Tibial nerve (tissue), 4 donors: ENCODE results near the gene FBXL19. TPM values are rescaled to one million over a fixed set of nuclear protein-coding genes. Genes with fewer than 3 reads are reported as not detected.

Experiments
- DNase-seq, 2 donors: peaks; one replicate each; pipeline ENCODE4 v3.0.0-alpha.2; 2019; ENCODE audit warnings: low spot score in 2 of 2
- H3K27ac ChIP-seq, 4 donors: fragments of 200-600 bp; sonication (generic) in 3 of 4; one replicate each; pipeline ENCODE4 v1.5.1; 2017 to 2019; ENCODE audit warnings: mild to moderate bottlenecking in 1 of 4
- H3K27me3 ChIP-seq, 2 donors: fragments of 200-600 bp; sonication (generic) in 1 of 2; one replicate each; pipeline versions ENCODE4 v1.5.1 to v1.6.0; 2017 to 2019
- H3K36me3 ChIP-seq, 3 donors: fragments of 200-600 bp; sonication (generic); one replicate each; pipeline ENCODE4 v1.5.1; 2018 to 2019
- H3K4me1 ChIP-seq, 4 donors: fragments of 200-600 bp; sonication (generic) in 3 of 4; one replicate each; pipeline ENCODE4 v1.5.1; 2017 to 2019
- H3K4me3 ChIP-seq, 4 donors: fragments of 200-600 bp; sonication (generic) in 3 of 4; one replicate each; pipeline ENCODE4 v1.5.1; 2017 to 2019; ENCODE audit warnings: mild to moderate bottlenecking in 1 of 4, moderate library complexity in 1 of 4
- H3K9me3 ChIP-seq, 4 donors: fragments of 200-600 bp; sonication (generic) in 3 of 4; one replicate each; pipeline ENCODE4 v1.5.1; 2017 to 2019
- CTCF ChIP-seq, 5 experiments: fragments of 200-600 bp in 3 of 5; fragments of 450-650 bp in 2 of 5; sonication (generic) in 3 of 5; IDR thresholded peaks; one replicate each; pipeline ENCODE4 v1.5.1; 2016 to 2019; ENCODE audit warnings: antibody characterized with exemption in 5 of 5, mild to moderate bottlenecking in 3 of 5, moderate library complexity in 2 of 5
- EP300 ChIP-seq, 2 donors: sonication (generic); formaldehyde crosslinking; IDR thresholded peaks; one replicate each; pipeline ENCODE4 v1.6.1; 2017; ENCODE audit warnings: antibody characterized with exemption in 2 of 2, mild to moderate bottlenecking in 1 of 2
- POLR2A ChIP-seq, 2 donors: fragments of 450-650 bp; IDR thresholded peaks; one replicate each; pipeline ENCODE4 v1.6.1; 2017; ENCODE audit warnings: antibody characterized with exemption in 2 of 2, mild to moderate bottlenecking in 2 of 2, moderate library complexity in 2 of 2
- WGBS, 2 donors: methylation state at CpG; one replicate each; pipeline ENCODE4 v1.1.5; 2018; 5-methylcytosine and 5-hydroxymethylcytosine counted together
- total RNA-seq, 4 donors: library from RNA; depleted of rRNA; stranded (reverse); fragments of >200 nt; gene quantifications; one replicate each; pipeline ENCODE4 v1.1.0, GENCODE V29; 2016

The FBXL19 gene
- total RNA-seq, 4 donors from 2014 or later, result 7.4 to 25.8 (median 16.7) TPM

DNA sequence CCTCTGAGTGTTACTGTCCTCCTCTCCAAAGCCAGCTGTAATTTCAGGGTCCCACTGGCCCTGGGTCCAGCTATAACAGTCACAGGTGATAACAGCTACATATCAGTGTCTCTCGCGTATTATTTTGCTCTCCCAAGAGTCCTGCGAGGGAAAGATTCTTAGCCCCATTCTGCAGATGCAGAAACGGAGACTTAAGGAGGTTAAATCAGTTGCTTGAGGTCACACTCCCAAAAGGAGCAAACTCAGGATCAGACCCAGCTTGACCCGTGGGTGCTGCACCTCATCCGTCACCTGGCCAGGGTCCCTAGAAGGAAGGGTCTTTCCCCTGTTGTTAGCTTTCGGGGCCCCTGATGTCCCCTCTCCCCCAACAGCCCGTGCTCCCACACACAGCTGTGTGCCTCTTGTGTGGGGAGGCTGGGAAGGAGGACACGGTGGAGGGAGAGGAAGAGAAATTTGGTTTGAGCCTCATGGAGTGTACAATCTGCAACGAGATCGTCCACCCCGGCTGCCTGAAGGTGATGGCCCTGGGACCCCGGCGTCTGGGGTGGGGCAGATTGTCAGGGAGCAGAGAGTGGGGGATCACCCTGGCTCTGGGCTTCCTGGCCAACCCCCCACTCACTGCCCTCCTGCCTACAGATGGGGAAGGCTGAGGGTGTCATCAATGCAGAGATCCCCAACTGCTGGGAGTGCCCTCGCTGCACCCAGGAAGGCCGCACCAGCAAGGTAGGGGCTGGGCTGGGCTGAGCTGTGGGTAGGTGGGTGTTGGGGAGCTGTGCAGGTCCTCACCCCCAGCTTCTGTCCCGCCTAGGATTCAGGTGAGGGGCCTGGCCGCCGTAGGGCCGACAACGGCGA lies 3.8 kb downstream of the FBXL19 start:
- peak overlapping the region in 1 of 4 donors; percentile 24 for H3K27ac ChIP-seq
- no peak for TF ChIP-seq POLR2A (IDR thresholded peaks at IDR 0.05)
- no peak for TF ChIP-seq EP300 (IDR thresholded peaks at IDR 0.05)
- 83 to 90% methylated on average over 14 to 19 of the region's 22 CpGs for whole genome bisulfite sequencing, 2 donors

DNA sequence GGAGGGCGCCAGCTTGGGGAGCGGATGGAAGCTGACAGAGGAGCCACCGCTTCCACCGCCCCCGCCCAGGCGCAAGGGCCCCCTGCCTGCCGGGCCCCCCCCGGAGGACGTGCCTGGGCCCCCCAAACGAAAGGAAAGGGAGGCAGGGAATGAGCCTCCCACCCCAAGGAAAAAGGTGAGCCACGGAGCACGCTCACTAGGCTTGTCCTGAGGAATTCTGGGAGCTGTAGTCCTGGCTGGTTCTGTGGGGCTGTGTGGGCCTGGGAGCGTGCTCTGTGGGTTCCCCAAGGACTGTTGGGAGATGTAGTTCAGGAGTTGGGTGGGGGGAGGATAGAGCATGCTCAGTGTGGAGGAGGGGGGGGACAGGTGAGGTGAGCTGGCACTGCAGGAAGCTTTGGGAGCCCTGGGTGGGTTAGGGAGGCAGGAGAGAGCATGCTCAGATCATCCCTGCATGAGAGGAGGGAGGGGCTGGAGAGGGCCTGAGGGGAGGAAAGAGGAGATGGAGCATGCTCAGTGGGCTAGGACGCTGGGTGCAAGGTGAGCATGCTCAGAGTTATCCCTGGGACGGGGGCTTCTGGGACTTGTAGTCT lies 4.5 kb downstream of the FBXL19 start:
- no peak for TF ChIP-seq EP300 (IDR thresholded peaks at IDR 0.05)
- TF ChIP-seq POLR2A (IDR thresholded peaks at IDR 0.05), result no peak
- no peak for TF ChIP-seq CTCF (IDR thresholded peaks at IDR 0.05)
- H3K27me3 ChIP-seq, result no peaks in the 10 kb centered on the region
- H3K36me3 ChIP-seq, result peaks cover 0 to 74% (median 0%) of the 10 kb centered on the region in 3 donors
- no peak for DNase-seq
- H3K9me3 ChIP-seq, result no peaks in the 10 kb centered on the region
- peaks cover 0 to 26% (median 4%) of the 10 kb centered on the region in 4 donors for H3K4me1 ChIP-seq
- no peak overlapping the region for H3K4me3 ChIP-seq
- H3K27ac ChIP-seq, result peak overlapping the region in 1 of 4 donors; percentile 24
- 46 to 54% methylated on average over 10 to 11 of the region's 15 CpGs for WGBS, 2 donors

More for the DNA sequence above, 3.8 kb downstream of the FBXL19 start:
- H3K9me3 ChIP-seq, result no peaks in the 10 kb centered on the region
- no peaks in the 10 kb centered on the region for H3K27me3 ChIP-seq
- peaks cover 0 to 69% (median 0%) of the 10 kb centered on the region in 3 donors for H3K36me3 ChIP-seq
- no peak for DNase-seq
- no peak overlapping the region for H3K4me3 ChIP-seq
- H3K4me1 ChIP-seq, result peaks cover 0 to 26% (median 4%) of the 10 kb centered on the region in 4 donors

DNA sequence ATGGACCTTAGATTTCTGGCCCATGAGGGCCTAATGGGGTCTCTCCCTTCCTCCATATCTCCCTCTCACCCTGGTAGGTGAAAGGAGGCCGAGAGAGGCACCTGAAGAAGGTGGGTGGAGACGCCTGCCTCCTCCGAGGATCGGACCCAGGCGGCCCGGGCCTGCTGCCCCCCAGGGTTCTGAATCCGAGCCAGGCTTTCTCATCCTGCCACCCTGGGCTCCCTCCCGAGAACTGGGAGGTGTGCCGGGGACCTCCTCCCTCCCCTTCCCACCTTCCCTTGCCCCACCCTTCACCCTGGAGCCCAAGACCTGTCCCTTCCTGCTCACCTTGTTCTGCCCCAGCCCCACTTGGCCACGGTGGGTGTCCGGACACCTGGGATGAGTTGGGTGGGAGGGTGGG lies 5.0 kb downstream of the FBXL19 start:
- H3K36me3 ChIP-seq, result peaks cover 0 to 79% (median 0%) of the 10 kb centered on the region in 3 donors
- TF ChIP-seq EP300 (IDR thresholded peaks at IDR 0.05), result no peak
- TF ChIP-seq POLR2A (IDR thresholded peaks at IDR 0.05), result no peak
- TF ChIP-seq CTCF (IDR thresholded peaks at IDR 0.05), result no peak

DNA sequence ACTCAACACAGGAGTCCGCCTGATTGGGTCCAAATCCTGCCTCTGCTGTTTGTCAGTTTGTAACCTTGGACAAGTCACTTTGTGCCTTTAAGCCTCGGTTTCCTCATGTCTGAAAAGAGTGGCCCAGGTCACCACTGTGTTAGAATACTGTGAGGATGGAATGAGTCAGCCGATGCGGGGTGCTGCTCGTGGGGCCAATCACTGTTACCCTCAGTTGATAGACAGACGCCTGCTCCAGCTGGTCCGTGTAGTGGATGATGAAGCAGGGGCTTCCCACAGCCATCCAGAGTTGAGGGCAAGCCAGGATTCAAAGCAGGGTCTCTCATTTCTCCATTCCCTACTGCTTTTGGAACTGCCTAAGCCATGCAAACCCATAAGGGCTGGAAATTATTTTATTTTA lies 5.8 kb downstream of the FBXL19 start:
- no peak for TF ChIP-seq CTCF (IDR thresholded peaks at IDR 0.05)
- no peak for TF ChIP-seq POLR2A (IDR thresholded peaks at IDR 0.05)
- no peak for TF ChIP-seq EP300 (IDR thresholded peaks at IDR 0.05)
- H3K27ac ChIP-seq, result no peak overlapping the region
- DNase-seq, result no peak
- H3K36me3 ChIP-seq, result peaks cover 0 to 85% (median 0%) of the 10 kb centered on the region in 3 donors
- peaks cover 0 to 20% (median 4%) of the 10 kb centered on the region in 4 donors for H3K4me1 ChIP-seq
- H3K9me3 ChIP-seq, result no peaks in the 10 kb centered on the region
- H3K27me3 ChIP-seq, result no peaks in the 10 kb centered on the region
- H3K4me3 ChIP-seq, result no peak overlapping the region
- 66 to 86% methylated on average over 7 of the region's 7 CpGs for WGBS, 2 donors

More for the DNA sequence above, 5.0 kb downstream of the FBXL19 start:
- Histone ChIP-seq H3K27me3 (no peaks in the 10 kb centered on the region), H3K27ac (peak overlapping the region in 1 of 4 donors; percentile 24), H3K4me3 (no peak overlapping the region), H3K4me1 (peaks cover 0 to 26% (median 4%) of the 10 kb centered on the region in 4 donors), H3K9me3 (no peaks in the 10 kb centered on the region)
- no peak for DNase-seq
- WGBS, 2 donors, result 73 to 87% methylated on average over 11 of the region's 11 CpGs

DNA sequence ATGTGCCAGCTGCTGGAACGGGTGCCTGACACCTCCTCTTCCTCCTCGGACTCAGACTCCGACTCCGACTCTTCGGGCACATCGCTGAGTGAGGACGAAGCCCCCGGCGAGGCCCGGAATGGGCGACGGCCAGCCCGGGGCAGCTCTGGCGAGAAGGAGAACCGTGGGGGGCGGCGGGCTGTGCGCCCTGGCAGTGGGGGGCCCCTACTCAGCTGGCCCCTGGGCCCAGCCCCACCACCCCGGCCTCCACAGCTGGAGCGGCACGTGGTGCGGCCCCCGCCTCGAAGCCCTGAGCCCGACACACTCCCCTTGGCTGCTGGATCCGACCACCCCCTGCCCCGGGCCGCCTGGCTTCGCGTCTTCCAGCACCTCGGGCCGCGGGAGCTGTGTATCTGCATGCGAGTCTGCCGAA lies 6.8 kb downstream of the FBXL19 start:
- Histone ChIP-seq H3K9me3 (no peaks in the 10 kb centered on the region), H3K27me3 (no peaks in the 10 kb centered on the region), H3K27ac (no peak overlapping the region), H3K36me3 (peaks cover 0 to 92% (median 0%) of the 10 kb centered on the region in 3 donors), H3K4me3 (no peak overlapping the region), H3K4me1 (peaks cover 0 to 10% (median 0%) of the 10 kb centered on the region in 4 donors)
- no peak for TF ChIP-seq POLR2A (IDR thresholded peaks at IDR 0.05)
- no peak for TF ChIP-seq CTCF (IDR thresholded peaks at IDR 0.05)
- no peak for TF ChIP-seq EP300 (IDR thresholded peaks at IDR 0.05)
- DNase-seq, result no peak
- 89 to 91% methylated on average over 25 to 35 of the region's 35 CpGs for WGBS, 2 donors
